Liver (tissue), 3 donors: Measurements from ENCODE around the gene GPR39.

Source experiments
- EGR1 ChIP-seq, 2 donors: IDR thresholded peaks; 2 replicates each; pipeline ENCODE4 v1.6.1; 2016 to 2018; ENCODE audit warnings: antibody characterized with exemption in 2 of 2, low read depth in 2 of 2
- GABPA ChIP-seq, 2 donors: IDR thresholded peaks in 1 of 2; conservative IDR thresholded peaks in 1 of 2; 2 replicates each; pipeline ENCODE4 v1.6.1; 2016; ENCODE audit warnings: antibody characterized with exemption in 2 of 2, mild to moderate bottlenecking in 1 of 2, moderate library complexity in 1 of 2
- JUND ChIP-seq, 2 donors: IDR thresholded peaks; 2 replicates each; pipeline ENCODE4 v1.6.1; 2016; ENCODE audit warnings: antibody characterized with exemption in 2 of 2
- RAD21 ChIP-seq, 2 donors: IDR thresholded peaks; 2 replicates each; pipeline ENCODE4 v1.6.1; 2016; ENCODE audit warnings: antibody characterized with exemption in 2 of 2, mild to moderate bottlenecking in 2 of 2
- REST ChIP-seq: IDR thresholded peaks from 2 replicates; pipeline ENCODE4 v1.6.1; 2016; ENCODE audit warnings: antibody characterized with exemption, mild to moderate bottlenecking
- RXRA ChIP-seq, 2 donors: IDR thresholded peaks; 2 replicates each; pipeline ENCODE4 v1.6.1; 2017 to 2018; ENCODE audit warnings: antibody characterized with exemption in 2 of 2, mild to moderate bottlenecking in 1 of 2
- TAF1 ChIP-seq: conservative IDR thresholded peaks from 2 replicates; pipeline ENCODE4 v1.6.1; 2016; ENCODE audit warnings: antibody characterized with exemption, mild to moderate bottlenecking
- YY1 ChIP-seq: IDR thresholded peaks from 2 replicates; pipeline ENCODE4 v1.6.1; 2016; ENCODE audit warnings: antibody characterized with exemption, mild to moderate bottlenecking
- TF ChIP-seq, protein P1 (sequence below): fragments of 150-350 bp; IDR thresholded peaks from 2 replicates; pipeline ENCODE4 v1.5.1; 2017; ENCODE audit warnings: improper control_type of control experiment, low read depth, low read length; ENCODE audit not compliant: missing input control
- TF ChIP-seq, protein P2 (sequence below): IDR thresholded peaks from 2 replicates; pipeline ENCODE4 v1.6.1; 2016; ENCODE audit warnings: antibody characterized with exemption
- donor health status: healthy.
- donor health status: healthy.

DNA sequence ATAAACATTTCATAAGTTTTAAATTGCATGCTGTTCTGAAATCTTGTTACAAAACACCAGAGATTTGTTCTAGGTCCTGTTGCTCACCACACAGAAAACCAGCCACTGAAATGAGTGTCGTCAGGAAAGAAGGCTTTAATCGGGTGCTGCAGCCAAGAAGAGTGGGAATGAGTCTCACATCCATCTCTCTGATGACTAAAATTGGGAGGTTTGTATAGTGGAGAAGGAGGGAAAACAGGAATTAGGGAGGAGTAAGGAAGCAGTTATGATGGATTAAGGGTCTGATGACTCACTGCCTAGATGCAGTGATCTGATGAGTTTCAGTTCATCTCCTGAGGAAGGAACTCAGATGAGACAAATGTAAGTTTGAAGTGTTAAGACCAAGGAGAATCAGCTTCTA, 42.1 kb upstream of the GPR39 start:
- TF ChIP-seq YY1 (no peak), RXRA (IDR thresholded peaks at IDR 0.05) (no peak), EGR1 (IDR thresholded peaks at IDR 0.05; ENCODE audit: low read depth in 2 of 2) (no peak), TAF1 (no peak), REST (no peak), RAD21 (IDR thresholded peaks at IDR 0.05) (no peak), GABPA (IDR thresholded peaks at IDR 0.05 in 1 of 2, conservative IDR thresholded peaks at IDR 0.05 in 1 of 2) (no peak), JUND (IDR thresholded peaks at IDR 0.05) (no peak)
- TF ChIP-seq, protein P1, sequence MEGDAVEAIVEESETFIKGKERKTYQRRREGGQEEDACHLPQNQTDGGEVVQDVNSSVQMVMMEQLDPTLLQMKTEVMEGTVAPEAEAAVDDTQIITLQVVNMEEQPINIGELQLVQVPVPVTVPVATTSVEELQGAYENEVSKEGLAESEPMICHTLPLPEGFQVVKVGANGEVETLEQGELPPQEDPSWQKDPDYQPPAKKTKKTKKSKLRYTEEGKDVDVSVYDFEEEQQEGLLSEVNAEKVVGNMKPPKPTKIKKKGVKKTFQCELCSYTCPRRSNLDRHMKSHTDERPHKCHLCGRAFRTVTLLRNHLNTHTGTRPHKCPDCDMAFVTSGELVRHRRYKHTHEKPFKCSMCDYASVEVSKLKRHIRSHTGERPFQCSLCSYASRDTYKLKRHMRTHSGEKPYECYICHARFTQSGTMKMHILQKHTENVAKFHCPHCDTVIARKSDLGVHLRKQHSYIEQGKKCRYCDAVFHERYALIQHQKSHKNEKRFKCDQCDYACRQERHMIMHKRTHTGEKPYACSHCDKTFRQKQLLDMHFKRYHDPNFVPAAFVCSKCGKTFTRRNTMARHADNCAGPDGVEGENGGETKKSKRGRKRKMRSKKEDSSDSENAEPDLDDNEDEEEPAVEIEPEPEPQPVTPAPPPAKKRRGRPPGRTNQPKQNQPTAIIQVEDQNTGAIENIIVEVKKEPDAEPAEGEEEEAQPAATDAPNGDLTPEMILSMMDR, result no peak
- TF ChIP-seq, protein P2, sequence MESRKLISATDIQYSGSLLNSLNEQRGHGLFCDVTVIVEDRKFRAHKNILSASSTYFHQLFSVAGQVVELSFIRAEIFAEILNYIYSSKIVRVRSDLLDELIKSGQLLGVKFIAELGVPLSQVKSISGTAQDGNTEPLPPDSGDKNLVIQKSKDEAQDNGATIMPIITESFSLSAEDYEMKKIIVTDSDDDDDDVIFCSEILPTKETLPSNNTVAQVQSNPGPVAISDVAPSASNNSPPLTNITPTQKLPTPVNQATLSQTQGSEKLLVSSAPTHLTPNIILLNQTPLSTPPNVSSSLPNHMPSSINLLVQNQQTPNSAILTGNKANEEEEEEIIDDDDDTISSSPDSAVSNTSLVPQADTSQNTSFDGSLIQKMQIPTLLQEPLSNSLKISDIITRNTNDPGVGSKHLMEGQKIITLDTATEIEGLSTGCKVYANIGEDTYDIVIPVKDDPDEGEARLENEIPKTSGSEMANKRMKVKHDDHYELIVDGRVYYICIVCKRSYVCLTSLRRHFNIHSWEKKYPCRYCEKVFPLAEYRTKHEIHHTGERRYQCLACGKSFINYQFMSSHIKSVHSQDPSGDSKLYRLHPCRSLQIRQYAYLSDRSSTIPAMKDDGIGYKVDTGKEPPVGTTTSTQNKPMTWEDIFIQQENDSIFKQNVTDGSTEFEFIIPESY, result no peak
